ENCODE data around the gene TFDP1. TPM values are rescaled to one million over a fixed set of nuclear protein-coding genes. Genes with fewer than 3 reads are reported as not detected.
"Not testable (repeated sequence)": the region's sequence is repeated elsewhere in the genome, so short reads cannot be mapped to it uniquely, and the experiment has no call there.

Gene TFDP1
- total RNA-seq, 1 experiment from 2014 or later: 177 TPM

DNA sequence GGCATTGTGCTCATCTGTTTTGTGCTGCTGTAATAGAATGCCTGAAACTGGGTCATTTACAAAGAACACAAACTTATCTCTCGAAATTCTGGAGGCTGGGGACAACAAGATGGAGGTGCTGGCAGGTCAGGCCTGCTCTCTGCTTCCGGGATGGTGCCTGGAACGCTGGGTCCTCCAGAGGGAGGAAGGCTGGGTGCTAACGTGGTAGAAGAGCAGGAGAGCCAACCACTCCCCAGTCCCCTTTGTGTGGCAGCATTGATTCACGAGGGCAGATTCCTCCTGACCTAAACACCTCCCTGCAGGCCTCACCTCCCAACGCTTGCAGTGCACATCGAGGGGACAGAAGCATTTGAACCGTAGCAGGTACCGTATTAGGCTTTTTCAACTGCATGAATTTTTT lies 34.1 kb upstream of the TFDP1 start:
- DNase-seq (ENCODE audit: low spot score): no peak

DNA sequence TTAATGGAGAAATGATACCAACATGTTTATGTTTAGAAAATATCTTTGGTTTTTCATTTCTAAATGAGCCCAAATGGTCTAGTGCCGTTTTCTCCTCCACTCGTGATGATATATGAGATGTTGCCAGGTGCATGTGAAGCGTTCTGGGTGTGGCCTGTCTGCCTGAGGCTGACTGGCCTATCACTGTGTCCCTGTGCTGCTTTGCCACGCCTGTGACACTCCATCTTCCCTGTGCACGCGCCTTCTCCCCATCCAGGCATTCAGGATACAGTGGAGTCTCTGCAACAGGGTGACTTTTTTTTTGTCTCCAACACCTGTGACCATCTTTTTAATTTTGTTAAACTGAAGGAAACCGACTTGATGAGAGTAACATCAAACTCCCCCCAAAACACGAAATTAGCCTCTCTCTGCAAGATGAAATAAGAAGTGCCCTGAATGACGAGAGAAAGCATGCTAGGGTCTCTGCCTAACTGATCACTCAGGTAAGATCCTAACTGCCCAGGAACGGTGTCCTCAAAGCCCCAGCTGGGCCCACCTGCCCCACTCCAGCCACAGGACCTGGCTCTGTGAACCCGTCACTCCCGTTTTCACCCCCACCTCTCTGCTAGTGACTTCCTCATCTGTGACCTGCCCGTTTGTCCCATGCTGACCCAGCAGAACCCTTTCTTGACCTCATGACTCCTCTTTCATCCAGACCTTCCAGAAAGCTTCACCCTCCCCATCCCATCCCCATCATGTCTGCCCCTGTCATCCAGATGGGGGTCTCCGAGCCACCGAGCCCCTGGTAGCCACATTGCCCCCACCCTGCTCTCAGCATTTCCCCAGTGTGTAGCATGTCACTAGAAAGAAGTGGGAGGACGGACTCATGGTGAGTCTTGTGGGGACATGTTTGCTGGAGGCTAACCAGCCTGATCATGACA lies 33.2 kb upstream of the TFDP1 start:
- DNase-seq (ENCODE audit: low spot score): no peak

GRCh38 chr13:113552079-113552478 lies 32.5 kb upstream of the TFDP1 start:
- DNase-seq (ENCODE audit: low spot score): no peak

- DNase-seq (ENCODE audit: low spot score): no peak
Observed at GRCh38 chr13:113552786-113553434, 31.6 kb upstream of the TFDP1 start.

DNA sequence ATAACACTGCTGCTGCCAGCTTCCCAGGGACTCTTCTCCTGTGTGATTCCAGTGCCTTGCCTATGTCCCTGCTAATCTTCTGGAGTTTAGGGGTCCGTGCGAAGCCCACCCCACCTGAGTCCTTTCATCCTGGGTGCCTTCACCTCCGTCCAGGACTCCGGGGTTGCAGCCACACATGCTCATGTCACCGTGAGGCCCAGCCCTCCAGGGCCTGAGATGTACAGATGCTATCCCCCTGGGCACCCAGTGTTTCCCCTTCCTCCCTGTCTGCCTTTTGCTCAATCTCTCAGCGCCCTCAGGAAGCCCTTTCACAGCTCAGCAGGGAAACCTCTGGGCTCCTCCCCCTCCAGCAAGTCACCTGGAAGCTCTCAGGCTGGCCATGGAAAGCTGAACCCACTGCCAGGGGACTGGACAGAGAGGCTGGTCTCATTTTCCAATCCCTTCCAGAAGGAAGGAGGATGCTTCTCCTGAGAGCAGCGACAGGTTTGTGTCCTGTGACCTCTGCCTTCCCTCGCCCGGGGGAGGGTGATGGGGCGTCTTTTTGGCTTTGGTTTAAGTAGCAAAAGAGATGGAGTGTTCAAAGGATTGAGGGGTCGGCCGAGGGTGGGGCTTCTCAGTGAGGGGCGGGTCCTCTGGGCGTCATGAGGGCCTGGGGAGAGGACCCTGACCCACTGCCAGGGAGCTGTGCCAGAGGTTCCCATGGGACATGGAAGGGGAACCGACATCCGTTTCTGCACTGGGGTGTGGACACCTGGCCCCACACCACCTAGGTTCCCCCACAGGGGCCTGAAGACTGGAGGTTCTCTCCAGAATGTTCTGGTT lies 30.8 kb upstream of the TFDP1 start:
- DNase-seq (ENCODE audit: low spot score): no peak

GRCh38 chr13:113554333-113554700 lies 30.2 kb upstream of the TFDP1 start:
- no peak for DNase-seq (ENCODE audit: low spot score)

DNA sequence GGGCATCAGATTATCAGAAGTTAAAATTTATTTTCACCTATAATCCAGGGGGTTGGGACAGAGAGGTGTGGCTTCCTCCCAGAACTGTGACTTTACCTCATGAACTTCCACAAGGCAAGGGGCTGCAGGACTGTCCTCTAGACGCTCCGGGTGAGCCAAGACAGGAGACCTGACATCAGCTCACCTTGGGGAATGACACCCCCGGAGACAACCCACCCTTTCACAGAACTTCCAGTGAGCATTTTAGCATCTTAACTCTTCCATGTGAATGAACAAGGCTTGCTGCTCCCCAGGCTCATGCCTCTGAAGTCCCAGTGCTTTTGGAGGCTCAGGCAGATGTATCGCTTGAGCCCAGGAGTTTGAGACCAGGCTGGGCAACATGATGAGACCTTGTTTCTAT lies 29.4 kb upstream of the TFDP1 start:
- no peak for DNase-seq (ENCODE audit: low spot score)

GRCh38 chr13:113557013-113557412 lies 27.5 kb upstream of the TFDP1 start:
- no peak for DNase-seq (ENCODE audit: low spot score)

- no peak for DNase-seq (ENCODE audit: low spot score)
Observed at GRCh38 chr13:113558461-113558860, 26.1 kb upstream of the TFDP1 start.

DNA sequence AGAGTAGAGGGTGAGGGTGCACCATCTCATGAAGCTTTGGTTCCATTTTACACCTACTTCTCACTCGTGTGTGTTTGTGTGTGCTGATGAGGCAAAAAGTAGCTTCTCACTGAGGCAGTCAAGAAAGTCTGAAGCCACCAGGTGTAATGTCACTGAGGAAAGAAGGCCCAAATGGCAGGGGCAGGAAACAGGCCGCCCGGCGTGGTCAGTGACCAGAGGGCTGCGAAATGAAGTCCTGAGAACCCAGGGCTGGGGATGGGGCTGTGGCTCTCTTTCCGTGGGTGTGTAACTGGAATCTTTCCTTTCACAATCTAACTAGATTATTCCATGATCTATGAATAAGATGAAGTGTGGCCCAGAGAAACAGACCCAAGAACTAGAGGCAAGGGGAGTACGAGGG lies 25.5 kb upstream of the TFDP1 start:
- DNase-seq (ENCODE audit: low spot score): no peak

DNA sequence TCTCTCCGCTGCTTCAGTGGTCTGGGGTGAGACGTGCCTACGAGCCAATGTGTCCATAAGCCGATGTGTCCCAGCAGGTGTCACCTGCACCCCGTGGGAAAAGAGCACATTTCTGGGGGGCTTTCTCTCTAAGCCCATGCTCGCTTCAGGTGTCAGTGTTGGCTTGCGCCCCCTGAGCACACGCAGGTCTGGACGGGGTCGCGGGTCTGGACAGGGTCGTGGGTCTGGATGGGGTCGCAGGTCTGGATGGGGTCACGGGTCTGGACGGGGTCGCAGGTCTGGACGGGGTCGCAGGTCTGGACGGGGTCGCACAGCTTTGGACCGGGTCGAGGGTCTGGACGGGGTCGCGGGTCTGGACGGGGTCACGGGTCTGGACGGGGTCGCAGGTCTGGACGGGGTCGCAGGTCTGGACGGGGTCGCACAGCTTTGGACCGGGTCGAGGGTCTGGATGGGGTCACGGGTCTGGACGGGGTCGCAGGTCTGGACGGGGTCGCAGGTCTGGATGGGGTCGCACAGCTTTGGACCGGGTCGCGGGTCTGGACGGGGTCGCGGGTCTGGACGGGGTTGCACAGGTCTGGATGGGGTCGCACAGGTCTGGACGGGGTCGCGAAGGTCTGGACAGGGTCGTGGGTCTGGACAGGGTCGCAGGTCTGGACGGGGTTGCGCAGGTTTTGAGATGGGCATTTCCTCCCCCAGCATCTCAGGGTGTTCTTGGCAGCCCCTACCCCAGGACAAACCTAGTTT lies 24.5 kb upstream of the TFDP1 start:
- no peak for DNase-seq (ENCODE audit: low spot score)

DNA sequence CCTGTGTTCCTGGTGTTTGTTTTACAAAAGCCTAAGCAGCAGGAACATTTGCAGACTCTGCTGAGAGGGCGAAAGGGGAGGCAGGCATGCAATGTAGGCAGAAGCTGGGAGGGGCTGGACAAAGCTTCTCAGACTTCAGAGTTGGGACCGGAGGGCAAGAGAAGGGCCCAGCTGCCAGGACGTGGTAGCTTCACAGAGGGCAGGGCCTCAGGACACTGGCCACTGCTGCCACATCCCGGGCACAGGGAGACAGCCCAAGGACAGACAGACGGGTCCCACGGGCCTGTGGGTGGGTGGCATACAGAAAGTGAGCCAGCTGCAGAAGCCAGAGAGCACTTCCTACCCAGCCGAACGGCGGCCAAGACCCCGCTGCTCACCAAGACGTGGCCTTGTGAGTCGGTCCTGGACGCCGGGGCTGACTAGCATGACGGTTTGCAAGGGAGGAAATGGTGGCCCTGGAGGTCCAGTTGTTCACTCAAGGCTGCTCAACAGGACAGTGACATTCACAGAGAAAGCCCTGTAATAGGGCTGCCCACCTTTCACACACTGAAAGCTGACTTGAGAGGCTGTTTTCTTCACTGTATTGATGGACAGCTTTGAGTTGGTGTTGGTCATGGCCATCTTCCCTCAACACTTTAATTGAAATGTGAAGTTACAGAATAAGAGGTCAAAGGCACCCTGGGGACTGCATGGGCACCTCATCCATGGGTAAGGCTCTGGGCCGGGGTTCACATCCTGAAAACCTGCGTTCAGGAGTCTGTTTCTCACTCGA lies 23.7 kb upstream of the TFDP1 start:
- no peak for DNase-seq (ENCODE audit: low spot score)

DNA sequence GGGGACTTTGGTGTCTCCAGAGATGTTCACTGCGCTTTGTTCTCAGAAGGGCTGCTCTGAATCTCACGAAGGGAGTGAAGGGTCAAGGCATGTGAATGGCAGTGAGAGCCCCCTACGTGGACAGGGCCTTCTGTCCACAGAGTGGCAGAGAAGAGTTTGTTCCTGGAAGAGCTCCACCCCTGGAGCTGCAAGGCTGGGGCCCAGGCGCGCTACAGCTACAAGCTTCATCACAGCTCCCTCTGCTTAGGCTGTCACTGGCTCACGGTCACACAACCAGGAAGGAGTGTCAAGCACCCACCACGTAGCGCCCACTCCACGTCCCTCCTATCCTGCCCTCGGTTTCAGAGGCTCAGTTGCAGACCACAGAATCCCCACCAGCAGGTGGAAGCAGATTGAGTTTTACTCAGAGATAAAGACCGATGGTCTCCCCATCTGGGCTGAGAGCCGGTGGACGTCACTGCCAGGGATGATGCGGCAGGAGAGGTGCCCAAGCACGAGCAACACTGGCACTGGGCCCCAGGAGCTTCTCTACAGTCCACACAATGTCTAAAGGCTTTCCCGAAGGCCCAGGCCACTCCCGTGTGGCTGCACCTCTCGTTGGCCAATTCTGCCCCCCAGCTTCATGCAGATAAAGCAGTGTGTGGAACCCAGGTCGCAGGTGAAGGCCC lies 23.0 kb upstream of the TFDP1 start:
- no peak for DNase-seq (ENCODE audit: low spot score)

GRCh38 chr13:113562085-113562749 lies 22.3 kb upstream of the TFDP1 start:
- DNase-seq (ENCODE audit: low spot score): peak; percentile 73

- DNase-seq (ENCODE audit: low spot score): no peak
Observed at GRCh38 chr13:113562844-113563243, 21.7 kb upstream of the TFDP1 start.

DNA sequence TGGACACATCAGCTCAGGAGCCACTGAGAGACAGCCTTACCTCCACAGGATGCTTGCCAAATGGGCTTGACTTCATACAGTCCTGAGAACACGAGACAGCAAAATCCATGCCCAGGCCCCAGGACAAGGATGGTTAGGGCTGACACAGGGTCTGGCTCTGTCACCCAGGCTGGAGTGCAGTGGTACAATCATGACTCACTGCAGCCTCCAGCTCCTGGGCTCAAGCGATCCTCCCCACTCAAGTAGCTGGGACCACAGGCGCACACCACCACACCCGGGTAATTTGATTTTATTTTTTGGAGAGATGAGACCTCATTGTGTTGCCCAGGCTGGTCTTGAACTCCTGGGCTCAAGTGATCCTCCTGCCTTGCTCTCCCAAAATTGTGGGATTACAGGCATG lies 21.0 kb upstream of the TFDP1 start:
- not testable (repeated sequence) for DNase-seq (ENCODE audit: low spot score)

DNA sequence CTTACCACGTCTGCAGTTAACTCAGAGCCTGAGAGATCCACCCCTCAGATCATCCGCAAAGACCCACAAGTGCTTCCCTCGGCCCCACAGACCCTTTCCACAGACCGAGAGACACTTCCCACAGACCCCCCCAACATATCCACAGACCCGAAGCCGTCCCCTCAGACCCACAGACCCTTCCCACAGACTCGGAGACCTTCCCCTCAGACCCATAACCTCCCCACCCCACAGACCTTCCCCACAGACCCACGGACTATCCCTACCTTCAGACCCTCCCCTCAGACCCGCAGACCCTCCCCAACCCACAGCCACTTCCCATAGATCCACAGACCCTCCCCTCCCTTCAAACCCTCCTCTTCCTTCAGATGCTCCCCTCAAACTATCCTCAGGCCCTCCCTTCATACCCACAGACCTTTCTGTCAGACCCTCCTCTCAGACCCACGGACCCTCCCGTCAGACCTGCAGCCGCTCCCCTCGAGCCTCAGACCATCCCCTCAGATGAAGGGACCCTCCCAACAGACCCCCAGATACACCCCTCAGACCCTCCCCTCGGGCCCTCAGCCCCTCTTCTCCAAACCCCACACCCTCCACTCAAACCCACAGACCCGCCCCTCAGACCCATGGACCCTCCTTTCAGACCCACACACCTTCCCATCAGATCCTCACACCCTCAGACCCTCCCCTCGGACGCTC lies 20.1 kb upstream of the TFDP1 start:
- no peak for DNase-seq (ENCODE audit: low spot score)

- no peak for DNase-seq (ENCODE audit: low spot score)
Observed at GRCh38 chr13:113565526-113566226, 18.9 kb upstream of the TFDP1 start.

DNA sequence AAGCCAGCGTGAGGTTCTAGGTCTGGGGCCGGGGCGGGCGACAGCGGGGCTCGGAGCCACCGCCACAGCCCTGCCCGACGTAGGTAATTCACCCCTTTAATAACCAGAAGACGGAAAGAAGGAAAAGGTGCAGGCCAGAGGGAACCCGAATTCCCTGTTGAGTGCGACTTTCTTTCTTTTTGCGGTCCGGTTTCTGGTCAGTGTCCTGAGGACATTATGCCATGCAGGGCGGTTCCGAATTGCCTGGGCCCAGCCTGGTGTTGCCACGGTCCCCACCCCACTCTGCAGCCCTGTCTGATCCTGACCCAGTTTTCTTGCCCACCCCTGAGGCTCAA lies 18.4 kb upstream of the TFDP1 start:
- no peak for DNase-seq (ENCODE audit: low spot score)

Data from HT-29 (cell line).